GM21529 (cell line): ENCODE measurements around the gene SRP68.
"Not testable (repeated sequence)": the region's sequence is repeated elsewhere in the genome, so short reads cannot be mapped to it uniquely, and the experiment has no call there.

Experiments
- ATAC-seq: cut with Tn5 transposase; IDR thresholded peaks from one replicate; pipeline ENCODE4 v1.9.1; 2021; ENCODE audit not compliant: unreplicated experiment

SRP68 gene

DNA sequence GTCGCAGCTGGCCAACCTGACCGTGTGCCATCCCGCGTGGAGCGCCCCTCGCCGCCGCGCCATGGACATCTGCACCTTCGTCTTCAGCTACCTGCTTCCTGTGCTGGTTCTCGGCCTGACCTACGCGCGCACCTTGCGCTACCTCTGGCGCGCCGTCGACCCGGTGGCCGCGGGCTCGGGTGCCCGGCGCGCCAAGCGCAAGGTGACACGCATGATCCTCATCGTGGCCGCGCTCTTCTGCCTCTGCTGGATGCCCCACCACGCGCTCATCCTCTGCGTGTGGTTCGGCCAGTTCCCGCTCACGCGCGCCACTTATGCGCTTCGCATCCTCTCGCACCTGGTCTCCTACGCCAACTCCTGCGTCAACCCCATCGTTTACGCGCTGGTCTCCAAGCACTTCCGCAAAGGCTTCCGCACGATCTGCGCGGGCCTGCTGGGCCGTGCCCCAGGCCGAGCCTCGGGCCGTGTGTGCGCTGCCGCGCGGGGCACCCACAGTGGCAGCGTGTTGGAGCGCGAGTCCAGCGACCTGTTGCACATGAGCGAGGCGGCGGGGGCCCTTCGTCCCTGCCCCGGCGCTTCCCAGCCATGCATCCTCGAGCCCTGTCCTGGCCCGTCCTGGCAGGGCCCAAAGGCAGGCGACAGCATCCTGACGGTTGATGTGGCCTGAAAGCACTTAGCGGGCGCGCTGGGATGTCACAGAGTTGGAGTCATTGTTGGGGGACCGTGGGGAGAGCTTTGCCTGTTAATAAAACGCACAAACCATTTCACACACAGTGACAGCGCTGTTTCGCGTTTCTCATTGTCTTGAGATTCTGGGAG lies 4.7 kb upstream of the SRP68 start:
- no peak for ATAC-seq

DNA sequence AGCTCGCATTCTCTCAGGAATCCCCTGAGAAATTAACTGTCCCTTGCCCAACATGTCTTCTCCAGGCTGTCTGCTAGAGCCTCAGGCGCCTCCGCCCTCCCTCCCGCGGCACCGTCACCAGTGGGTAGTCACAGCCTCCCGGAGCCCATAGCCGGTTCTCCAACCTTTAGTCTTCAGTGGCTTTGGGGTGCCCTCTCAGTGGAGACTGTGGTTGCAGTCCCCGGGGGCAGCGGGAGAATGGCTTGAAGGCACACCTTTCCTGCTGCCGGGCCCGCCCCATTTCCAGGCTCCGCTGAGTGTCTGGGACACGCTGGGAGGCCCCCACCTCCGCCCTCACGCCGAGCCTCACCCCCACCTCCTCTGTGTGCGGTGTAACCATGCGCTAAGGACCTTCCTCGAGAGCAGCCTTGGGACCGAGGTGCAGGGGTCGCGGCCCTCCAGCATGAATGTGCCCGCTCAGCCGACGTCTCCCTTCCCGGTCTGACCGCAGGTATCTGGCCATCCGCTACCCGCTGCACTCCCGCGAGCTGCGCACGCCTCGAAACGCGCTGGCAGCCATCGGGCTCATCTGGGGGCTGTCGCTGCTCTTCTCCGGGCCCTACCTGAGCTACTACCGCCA lies 3.9 kb upstream of the SRP68 start:
- no peak for ATAC-seq

DNA sequence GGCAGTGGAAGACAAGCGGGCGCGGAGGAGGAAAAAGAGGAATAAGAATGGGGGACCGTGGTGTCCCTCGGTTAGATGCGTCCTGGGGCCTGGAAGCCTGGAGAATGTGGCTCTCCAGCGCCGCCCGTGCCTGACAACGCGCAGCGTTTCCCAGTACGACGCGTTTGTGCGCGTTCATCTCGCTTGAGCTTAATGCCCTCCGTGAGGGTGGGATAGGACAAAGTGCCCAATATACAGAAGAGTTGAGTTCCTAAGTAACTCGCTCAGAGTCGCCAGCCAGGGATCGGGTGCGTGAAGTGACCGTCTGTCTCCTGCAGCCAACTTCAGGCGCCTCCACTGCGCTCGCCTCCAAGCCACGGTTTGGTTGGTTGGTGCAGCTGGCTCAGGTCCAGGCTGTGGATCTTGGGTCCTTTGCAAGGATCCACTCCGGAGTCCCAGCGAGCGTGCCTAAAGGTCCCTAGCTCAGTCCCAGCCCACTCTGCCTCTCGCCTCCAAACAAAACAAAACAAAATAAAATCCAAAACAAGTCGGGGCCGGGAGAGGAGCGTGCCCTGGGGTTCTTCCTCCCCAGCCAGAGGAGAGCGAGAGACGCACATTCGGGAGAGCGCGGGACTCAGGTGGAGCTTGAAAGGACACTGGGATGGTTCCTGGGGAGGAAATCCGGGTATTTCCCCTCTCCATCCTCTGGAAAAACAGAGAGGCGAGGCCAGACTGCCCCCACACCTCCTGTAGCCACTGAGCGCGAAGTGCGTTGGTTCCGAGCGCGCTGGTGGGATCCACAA lies 3.2 kb upstream of the SRP68 start:
- no peak for ATAC-seq

- no peak for ATAC-seq
Observed at GRCh38 chr17:76074390-76075363, 2.4 kb upstream of the SRP68 start, which contains the start of gene GALR2. TSS of gene GALR2 (plus strand) at chr17:76074781. CDS start at chr17:76074884, 103 bp downstream.

DNA sequence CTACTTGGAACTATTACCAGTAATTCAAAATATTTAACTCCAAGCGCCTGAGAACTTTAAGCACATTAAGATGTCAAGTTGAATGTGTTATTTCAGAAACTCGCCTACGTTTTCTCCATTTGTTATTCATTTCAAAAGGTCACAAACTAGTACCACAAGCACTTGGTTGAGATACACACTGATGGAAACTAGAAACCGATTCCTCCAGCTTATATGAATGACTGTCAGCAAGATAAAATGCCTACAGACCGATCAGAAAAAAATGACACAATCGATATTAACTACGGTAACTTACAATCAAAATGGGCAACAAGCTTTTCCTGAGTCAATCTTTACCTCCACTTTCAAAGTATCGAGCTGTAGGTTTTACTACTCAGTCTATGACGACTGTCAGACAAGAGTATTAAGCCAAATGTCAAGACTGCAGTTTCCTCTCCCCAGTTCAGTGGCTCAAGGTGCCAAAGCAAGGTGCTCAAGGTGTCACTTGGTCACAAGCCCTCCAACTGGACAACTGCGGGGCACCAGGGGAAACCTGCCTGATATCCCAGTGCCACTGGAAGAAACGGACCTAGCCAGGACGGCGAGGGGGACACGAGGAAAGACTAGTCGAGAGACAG lies 678 bp downstream of the SRP68 start:
- no peak for ATAC-seq

DNA sequence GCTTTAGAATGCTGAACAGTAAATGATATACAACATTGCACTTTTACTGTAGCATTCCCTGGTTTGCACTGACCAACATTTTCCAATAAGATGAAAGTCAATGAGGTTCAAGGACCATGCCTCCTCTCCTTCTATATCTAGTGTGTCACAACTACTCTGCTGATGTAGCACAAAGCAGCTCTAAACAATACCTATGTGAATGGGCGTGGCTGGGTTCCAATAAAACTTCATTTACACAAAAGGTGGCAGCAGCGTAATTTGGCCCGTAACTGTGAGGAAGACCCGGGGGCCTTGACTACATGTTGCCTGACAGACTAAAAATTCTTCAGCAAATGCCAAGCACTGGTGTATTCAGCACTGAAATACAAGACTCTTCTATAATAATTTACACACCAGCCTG lies 6.5 kb downstream of the SRP68 start:
- no peak for ATAC-seq

- ATAC-seq: no peak
Observed at GRCh38 chr17:76063875-76064546, 8.3 kb downstream of the SRP68 start.

GRCh38 chr17:76058264-76058663 lies 14.1 kb downstream of the SRP68 start:
- not testable (repeated sequence) for ATAC-seq

GRCh38 chr17:76056882-76057281 lies 15.4 kb downstream of the SRP68 start:
- no peak for ATAC-seq

- no peak for ATAC-seq
Observed at GRCh38 chr17:76054112-76054476, 18.2 kb downstream of the SRP68 start.

DNA sequence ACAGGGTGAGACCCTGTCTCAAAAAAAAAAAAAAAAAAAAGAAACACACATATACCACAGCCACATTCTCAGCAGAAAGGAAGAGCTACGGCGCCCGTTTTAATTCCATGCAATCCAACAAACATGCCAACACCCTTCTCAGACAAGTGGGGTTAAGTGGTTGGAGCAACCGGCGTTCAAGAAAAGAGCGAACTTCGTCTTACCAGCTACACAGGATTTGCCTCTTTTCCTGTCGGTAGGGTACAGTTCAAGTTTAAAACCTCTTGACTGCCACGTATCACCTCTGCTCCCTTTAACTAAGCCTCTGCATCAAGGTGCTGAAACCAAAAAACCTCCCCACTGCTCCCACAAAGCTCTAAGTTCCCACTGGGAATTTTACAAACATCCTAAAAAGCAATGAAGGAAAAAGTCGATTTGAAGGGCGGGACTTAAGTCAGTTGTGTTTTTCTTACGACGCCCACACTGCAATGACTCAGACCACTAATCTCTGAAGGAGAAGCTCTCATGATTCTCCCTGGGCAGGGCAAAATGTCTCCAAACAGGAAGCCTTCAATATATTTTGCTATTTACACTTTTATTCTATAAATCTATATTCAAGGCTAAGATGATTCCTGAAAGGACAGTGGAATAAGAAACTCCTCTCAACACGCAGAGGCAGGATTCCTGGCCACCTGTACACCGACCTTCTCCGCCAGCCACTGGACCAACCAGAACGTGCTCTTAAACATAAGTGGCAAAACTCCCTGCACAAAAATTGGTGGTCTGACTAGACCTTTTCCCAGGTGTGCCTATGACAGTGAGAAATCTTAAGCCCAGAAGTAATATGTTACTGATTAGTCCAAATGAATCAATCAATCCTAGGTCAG lies 18.8 kb downstream of the SRP68 start:
- ATAC-seq: no peak

DNA sequence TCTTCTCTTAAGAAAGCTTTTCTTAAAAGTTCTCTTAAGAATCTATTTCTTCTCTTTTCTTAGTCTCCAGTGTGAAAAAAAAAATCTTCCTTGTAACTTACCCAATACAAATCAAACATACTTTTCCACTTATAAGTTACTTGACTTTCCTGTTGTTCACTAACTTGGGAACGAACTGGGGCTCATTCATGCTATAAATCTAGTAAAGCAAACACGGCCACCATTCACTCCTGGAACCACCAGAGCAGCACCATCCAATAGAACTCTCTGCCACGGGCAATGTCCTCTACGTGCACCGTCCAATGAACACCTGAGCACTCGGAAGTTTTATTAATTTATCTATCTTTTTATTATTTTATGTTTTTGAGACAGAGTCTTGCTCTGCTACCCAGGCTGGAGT lies 20.8 kb downstream of the SRP68 start:
- no peak for ATAC-seq

GRCh38 chr17:76050538-76051467 lies 21.5 kb downstream of the SRP68 start:
- no peak for ATAC-seq

GRCh38 chr17:76049836-76050537 lies 22.3 kb downstream of the SRP68 start:
- ATAC-seq: no peak

DNA sequence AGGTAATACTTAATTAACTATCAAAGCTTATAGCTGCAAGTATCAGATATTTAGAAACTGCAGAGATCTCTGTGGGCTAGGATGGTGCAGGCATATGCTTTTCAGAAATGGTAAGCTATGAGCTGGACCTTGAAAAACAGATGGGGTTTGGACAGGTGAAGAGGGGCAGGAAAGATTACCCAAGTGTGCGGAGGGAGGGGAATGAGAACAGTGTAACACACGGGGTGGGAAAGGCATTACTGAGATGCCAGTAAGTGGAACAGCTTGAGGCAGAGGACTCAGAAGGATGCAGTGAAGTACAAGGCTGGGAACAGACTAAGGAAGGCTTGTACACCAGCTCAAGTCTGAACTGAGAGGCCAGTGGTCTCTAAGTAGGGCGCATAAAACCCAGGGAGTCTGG lies 23.1 kb downstream of the SRP68 start:
- ATAC-seq: no peak

DNA sequence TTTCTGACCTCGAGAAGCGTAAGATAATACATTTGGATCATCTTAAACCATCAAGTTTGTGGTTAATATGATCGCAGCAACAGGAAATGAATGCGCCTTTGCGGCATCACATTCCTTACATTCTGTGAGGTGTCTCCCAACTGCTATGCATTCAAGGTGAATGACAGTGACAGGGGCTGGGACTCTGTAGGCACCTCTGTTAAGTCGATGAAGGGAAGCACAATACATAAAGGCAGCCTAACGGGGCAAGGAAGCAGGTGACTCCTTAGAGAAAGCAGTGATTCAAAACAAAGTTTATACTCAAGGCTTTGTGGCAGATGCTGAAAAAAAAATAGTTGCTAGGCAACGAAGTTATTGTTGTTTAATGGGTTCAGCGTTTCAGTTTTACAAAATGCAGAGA lies 23.6 kb downstream of the SRP68 start:
- no peak for ATAC-seq

DNA sequence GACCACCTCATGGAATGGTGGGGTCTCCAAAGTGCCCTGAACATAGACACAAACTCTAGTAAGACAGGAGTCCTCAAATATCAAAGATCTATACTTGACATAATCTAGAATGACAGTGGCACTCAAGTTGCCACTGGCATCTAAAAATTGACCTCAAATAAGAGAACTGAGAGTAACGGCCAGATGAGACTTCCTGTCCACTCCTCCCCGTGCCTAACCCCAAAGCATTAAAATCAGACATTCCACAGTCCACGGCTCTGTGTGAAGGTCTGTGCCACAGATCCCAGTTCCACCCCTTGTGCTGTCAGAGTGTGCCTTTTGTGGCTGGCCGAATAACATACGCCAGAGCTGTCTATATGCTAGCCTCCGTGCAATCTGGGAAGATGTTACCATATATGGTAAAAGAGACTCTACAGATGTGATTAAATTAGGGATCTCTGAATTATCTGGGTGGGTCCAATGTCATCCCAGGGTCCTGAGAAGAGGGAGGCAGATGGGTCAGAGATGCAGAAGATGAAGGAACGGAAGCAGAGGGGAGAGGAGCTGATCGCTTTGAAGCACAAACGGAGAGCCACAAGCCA lies 24.2 kb downstream of the SRP68 start:
- no peak for ATAC-seq
